Activated T-cell treated with anti-CD3 and anti-CD28 coated beads, Interleukin-2, amount 50 U/mL, for 24 hours (primary cell): Measurements from ENCODE around the gene B3GALT2.
A peak's percentile ranks its signal among the peaks of the same experiment; 100 is the strongest.
"Not testable (repeated sequence)": the region's sequence is repeated elsewhere in the genome, so short reads cannot be mapped to it uniquely, and the experiment has no call there.

Source experiments
- DNase-seq: peaks from one replicate; pipeline ENCODE4 v3.0.0-alpha.2; 2020
- H3K27ac Mint-ChIP-seq: 2 replicates; pipeline ENCODE4 v1.8.0; 2020; ENCODE audit warnings: mild to moderate bottlenecking, mixed read lengths
- H3K27me3 Mint-ChIP-seq: 2 replicates; pipeline ENCODE4 v1.8.0; 2020; ENCODE audit warnings: mixed read lengths
- H3K36me3 Mint-ChIP-seq: 2 replicates; pipeline ENCODE4 v1.8.0; 2020; ENCODE audit warnings: low read depth, mixed read lengths
- H3K4me1 Mint-ChIP-seq: 2 replicates; pipeline ENCODE4 v1.8.0; 2020; ENCODE audit warnings: low read depth, mixed read lengths
- H3K4me3 Mint-ChIP-seq: 2 replicates; pipeline ENCODE4 v1.8.0; 2020; ENCODE audit warnings: mild to moderate bottlenecking, moderate library complexity, mixed read lengths
- H3K9me3 Mint-ChIP-seq: 2 replicates; pipeline ENCODE4 v1.8.0; 2020; ENCODE audit warnings: mixed read lengths

B3GALT2 gene

DNA sequence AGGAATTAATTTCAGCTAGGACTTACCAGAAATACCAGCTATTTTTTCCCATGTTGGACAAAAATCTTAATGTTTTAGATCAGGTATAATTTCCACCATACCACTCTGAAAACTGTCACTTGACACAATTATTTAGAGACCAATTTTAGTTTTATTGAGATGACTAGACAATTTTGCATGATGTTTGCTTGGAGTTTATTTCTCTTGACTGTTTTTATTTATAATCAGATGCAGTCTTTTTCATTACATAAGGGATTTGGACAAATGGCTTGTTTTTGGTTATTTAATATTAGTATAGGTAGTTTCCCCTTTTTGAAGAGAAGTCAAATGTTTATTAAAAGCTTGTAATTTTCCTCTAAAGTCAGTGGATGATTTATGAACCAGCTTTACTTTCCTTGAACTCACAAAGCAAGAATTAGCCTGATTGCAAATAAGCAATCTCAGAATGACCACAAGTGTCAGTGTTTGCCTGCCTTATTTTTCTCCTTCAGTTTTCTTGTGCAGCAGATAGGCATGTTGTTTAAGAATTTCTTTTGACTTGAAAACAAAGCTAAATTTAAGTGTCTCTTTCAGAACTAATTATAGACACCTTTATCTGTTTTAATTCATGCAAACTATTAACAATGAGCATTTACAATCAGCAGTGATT is 3.8 kb upstream of the B3GALT2 start:
- Mint-ChIP-seq H3K4me1 (peaks cover 52% of the 10 kb centered on the region), H3K27ac (no peak overlapping the region)
- no peak for DNase-seq

GRCh38 chr1:193189442-193190095 is 3.2 kb upstream of the B3GALT2 start:
- Mint-ChIP-seq H3K9me3 (peaks cover 2% of the 10 kb centered on the region), H3K36me3 (peaks cover 28% of the 10 kb centered on the region), H3K27ac (no peak overlapping the region), H3K4me3 (no peak overlapping the region), H3K27me3 (no peaks in the 10 kb centered on the region), H3K4me1 (peaks cover 54% of the 10 kb centered on the region)
- no peak for DNase-seq

More for the DNA sequence above, 3.8 kb upstream of the B3GALT2 start:
- H3K9me3 Mint-ChIP-seq = peaks cover 2% of the 10 kb centered on the region
- no peak overlapping the region for H3K4me3 Mint-ChIP-seq
- no peaks in the 10 kb centered on the region for H3K27me3 Mint-ChIP-seq
- peaks cover 33% of the 10 kb centered on the region for H3K36me3 Mint-ChIP-seq

DNA sequence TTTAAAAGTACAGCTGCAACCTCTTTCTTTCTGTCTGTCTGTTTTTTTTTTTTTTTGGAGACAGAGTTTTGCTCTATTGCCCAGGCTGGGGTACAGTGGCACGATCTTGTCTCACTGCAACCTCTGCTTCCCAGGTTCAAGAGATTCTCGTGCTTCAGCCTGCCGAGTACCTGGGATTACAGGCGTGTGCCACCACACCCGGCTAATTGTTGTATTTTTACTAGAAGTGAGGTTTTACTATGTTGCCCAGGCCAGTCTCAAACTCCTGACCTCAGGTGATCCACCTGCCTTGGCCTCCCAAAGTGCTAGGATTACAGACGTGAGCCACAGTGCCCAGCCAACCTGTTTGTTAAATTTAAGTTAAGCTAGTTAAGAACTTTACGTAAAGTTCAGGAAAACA is 2.5 kb upstream of the B3GALT2 start:
- not testable (repeated sequence) for H3K27me3 Mint-ChIP-seq, DNase-seq, H3K9me3 Mint-ChIP-seq, H3K4me3 Mint-ChIP-seq, H3K27ac Mint-ChIP-seq
- H3K4me1 Mint-ChIP-seq = peaks cover 54% of the 10 kb centered on the region
- H3K36me3 Mint-ChIP-seq = peaks cover 22% of the 10 kb centered on the region

GRCh38 chr1:193187114-193187513 is 701 bp upstream of the B3GALT2 start:
- Mint-ChIP-seq H3K4me1 (peaks cover 56% of the 10 kb centered on the region), H3K9me3 (no peaks in the 10 kb centered on the region), H3K27ac (peak overlapping the region; percentile 26), H3K36me3 (peaks cover 10% of the 10 kb centered on the region), H3K27me3 (no peaks in the 10 kb centered on the region), H3K4me3 (no peak overlapping the region)
- no peak for DNase-seq

GRCh38 chr1:193185211-193185610 is 1.2 kb downstream of the B3GALT2 start:
- peaks cover 11% of the 10 kb centered on the region for H3K36me3 Mint-ChIP-seq
- H3K9me3 Mint-ChIP-seq = no peaks in the 10 kb centered on the region
- H3K27ac Mint-ChIP-seq = peak overlapping the region; percentile 5
- H3K4me1 Mint-ChIP-seq = peaks cover 59% of the 10 kb centered on the region
- H3K27me3 Mint-ChIP-seq = no peaks in the 10 kb centered on the region
- DNase-seq = no peak
- peak overlapping the region; percentile 37 for H3K4me3 Mint-ChIP-seq

DNA sequence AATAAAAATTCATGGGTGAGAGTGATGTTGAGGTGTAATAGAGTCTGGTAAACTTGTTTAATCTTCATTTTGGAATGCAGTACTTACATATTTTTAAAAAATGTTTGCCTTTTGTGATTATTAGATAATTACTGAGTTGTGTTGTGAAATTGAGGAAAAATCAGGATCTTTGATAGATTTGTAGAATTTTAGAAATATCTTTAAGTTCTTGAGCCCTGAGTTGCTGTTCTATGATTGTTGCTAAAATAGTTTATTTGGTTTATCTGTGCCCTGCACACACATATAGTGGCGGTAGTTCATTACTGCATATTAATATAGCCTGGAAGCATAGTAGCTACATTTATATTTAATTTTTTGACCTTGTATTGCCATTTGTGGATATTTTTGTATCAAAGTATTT is 1.6 kb downstream of the B3GALT2 start:
- H3K4me1 Mint-ChIP-seq = peaks cover 56% of the 10 kb centered on the region
- peak overlapping the region; percentile 30 for H3K27ac Mint-ChIP-seq
- H3K27me3 Mint-ChIP-seq = no peaks in the 10 kb centered on the region
- DNase-seq = no peak
- peak overlapping the region; percentile 37 for H3K4me3 Mint-ChIP-seq
- H3K36me3 Mint-ChIP-seq = peaks cover 12% of the 10 kb centered on the region
- no peaks in the 10 kb centered on the region for H3K9me3 Mint-ChIP-seq

DNA sequence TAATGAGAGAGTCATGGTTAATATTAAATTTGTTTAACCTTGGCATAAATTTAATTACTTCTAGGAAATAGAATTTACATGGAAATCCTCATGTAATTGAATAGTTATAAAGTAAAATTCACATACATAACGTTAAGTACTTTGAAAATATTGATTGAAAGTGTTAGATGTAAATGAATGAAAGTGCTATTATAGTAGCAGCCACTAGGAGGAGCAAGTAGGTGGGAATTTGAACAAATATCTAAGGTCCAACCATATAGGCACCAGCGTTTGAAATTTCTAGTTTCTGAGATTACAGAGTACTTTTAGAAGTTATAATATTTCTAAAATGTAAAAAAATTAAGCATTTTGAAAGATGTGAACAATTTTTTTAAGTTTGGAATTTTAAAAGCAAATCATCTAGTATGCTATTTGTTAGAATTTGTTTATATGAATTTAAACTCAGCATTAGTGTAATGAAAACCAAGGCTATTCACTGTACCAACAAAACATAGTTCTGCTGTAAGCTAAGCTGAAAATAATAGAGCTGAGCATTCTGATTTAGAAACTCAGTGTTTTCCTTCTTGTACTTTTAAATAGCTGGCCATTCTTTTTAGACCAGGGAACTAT is 3.3 kb downstream of the B3GALT2 start:
- Mint-ChIP-seq H3K4me3 (peak overlapping the region; percentile 32), H3K9me3 (no peaks in the 10 kb centered on the region), H3K27me3 (no peaks in the 10 kb centered on the region), H3K4me1 (peaks cover 55% of the 10 kb centered on the region), H3K36me3 (peaks cover 20% of the 10 kb centered on the region), H3K27ac (no peak overlapping the region)
- DNase-seq = no peak

- peaks cover 50% of the 10 kb centered on the region for H3K4me1 Mint-ChIP-seq
- H3K36me3 Mint-ChIP-seq = peaks cover 23% of the 10 kb centered on the region
- no peak overlapping the region for H3K4me3 Mint-ChIP-seq
- no peaks in the 10 kb centered on the region for H3K27me3 Mint-ChIP-seq
- no peaks in the 10 kb centered on the region for H3K9me3 Mint-ChIP-seq
- no peak for DNase-seq
- no peak overlapping the region for H3K27ac Mint-ChIP-seq
Observed at GRCh38 chr1:193181985-193182384, 4.4 kb downstream of the B3GALT2 start.

GRCh38 chr1:193181536-193181935 is 4.9 kb downstream of the B3GALT2 start:
- Mint-ChIP-seq H3K4me3 (no peak overlapping the region), H3K36me3 (peaks cover 28% of the 10 kb centered on the region), H3K27ac (peak overlapping the region; percentile 46), H3K9me3 (no peaks in the 10 kb centered on the region), H3K4me1 (peaks cover 48% of the 10 kb centered on the region), H3K27me3 (no peaks in the 10 kb centered on the region)
- no peak for DNase-seq

GRCh38 chr1:193179094-193179493 is 7.3 kb downstream of the B3GALT2 start:
- H3K4me1 Mint-ChIP-seq = peaks cover 42% of the 10 kb centered on the region
- no peak overlapping the region for H3K4me3 Mint-ChIP-seq
- H3K9me3 Mint-ChIP-seq = no peaks in the 10 kb centered on the region
- no peak for DNase-seq
- H3K27me3 Mint-ChIP-seq = no peaks in the 10 kb centered on the region
- H3K27ac Mint-ChIP-seq = no peak overlapping the region
- peaks cover 50% of the 10 kb centered on the region for H3K36me3 Mint-ChIP-seq

GRCh38 chr1:193176788-193177187 is 9.6 kb downstream of the B3GALT2 start:
- no peak overlapping the region for H3K27ac Mint-ChIP-seq
- no peaks in the 10 kb centered on the region for H3K27me3 Mint-ChIP-seq
- no peak for DNase-seq
- peaks cover 43% of the 10 kb centered on the region for H3K4me1 Mint-ChIP-seq
- peaks cover 62% of the 10 kb centered on the region for H3K36me3 Mint-ChIP-seq
- H3K4me3 Mint-ChIP-seq = no peak overlapping the region
- H3K9me3 Mint-ChIP-seq = no peaks in the 10 kb centered on the region

DNA sequence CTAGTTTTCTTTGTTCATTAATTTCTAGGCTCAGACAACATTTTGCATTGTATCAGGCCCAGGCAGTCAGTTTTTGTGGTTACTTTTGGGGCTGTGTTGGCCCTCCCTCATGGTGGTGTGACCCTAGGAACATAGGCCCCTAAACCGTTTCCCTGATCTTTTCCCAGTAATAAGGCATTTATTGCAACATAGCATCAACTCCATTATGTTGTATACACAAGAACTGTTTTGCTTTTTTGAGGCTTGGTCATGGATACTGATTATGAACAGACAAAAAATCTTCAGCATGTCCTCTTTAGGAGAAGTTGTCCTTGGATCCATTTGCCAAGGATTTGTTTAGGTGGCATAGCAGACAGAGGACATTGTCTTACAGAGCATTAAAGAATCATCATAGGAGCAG is 10.3 kb downstream of the B3GALT2 start:
- Mint-ChIP-seq H3K27ac (no peak overlapping the region), H3K27me3 (no peaks in the 10 kb centered on the region), H3K4me3 (no peak overlapping the region), H3K9me3 (no peaks in the 10 kb centered on the region), H3K36me3 (peaks cover 63% of the 10 kb centered on the region), H3K4me1 (peaks cover 40% of the 10 kb centered on the region)
- DNase-seq = no peak

DNA sequence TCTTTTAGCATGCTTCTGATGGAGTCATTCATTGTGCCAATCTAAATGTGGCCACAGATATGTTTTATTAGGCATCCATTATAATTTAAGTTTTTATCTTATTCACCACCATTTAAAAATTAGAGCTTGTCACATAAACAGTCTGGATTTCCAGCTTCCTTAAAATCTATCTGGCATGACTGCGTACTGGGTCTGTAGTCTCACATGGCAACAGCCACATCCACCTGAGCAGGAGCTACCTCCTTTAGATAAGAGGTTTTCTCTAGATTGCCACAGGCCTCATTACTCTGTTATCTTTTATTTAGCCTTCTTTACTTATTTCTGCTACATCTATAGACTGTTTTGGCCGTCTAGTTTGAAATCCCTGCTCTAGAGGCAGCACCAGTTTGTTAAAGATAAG is 29.1 kb downstream of the B3GALT2 start:
- H3K9me3 Mint-ChIP-seq = no peaks in the 10 kb centered on the region
- no peaks in the 10 kb centered on the region for H3K27me3 Mint-ChIP-seq
- H3K4me3 Mint-ChIP-seq = no peak overlapping the region
- H3K27ac Mint-ChIP-seq = no peak overlapping the region
- DNase-seq = no peak
- H3K4me1 Mint-ChIP-seq = peaks cover 35% of the 10 kb centered on the region
- peaks cover 52% of the 10 kb centered on the region for H3K36me3 Mint-ChIP-seq

GRCh38 chr1:193156822-193157142 is 29.6 kb downstream of the B3GALT2 start:
- Mint-ChIP-seq H3K27ac (no peak overlapping the region), H3K36me3 (peaks cover 54% of the 10 kb centered on the region), H3K9me3 (no peaks in the 10 kb centered on the region)

GRCh38 chr1:193156117-193156821 is 30.1 kb downstream of the B3GALT2 start:
- H3K27ac Mint-ChIP-seq = no peak overlapping the region
- H3K36me3 Mint-ChIP-seq = peaks cover 59% of the 10 kb centered on the region
- peaks cover 35% of the 10 kb centered on the region for H3K4me1 Mint-ChIP-seq
- H3K27me3 Mint-ChIP-seq = no peaks in the 10 kb centered on the region
- no peak overlapping the region for H3K4me3 Mint-ChIP-seq
- no peak for DNase-seq
- H3K9me3 Mint-ChIP-seq = no peaks in the 10 kb centered on the region

More at GRCh38 chr1:193156822-193157142, 29.6 kb downstream of the B3GALT2 start:
- Mint-ChIP-seq H3K4me1 (peaks cover 35% of the 10 kb centered on the region), H3K27me3 (no peaks in the 10 kb centered on the region), H3K4me3 (no peak overlapping the region)
- DNase-seq = no peak
